DMS 273 treated with DMSO at 0.1 percent for 48 hours (cell line): ENCODE measurements around the gene SART3.
A peak's percentile ranks its signal among the peaks of the same experiment; 100 is the strongest.
"Not testable (repeated sequence)": the region's sequence is repeated elsewhere in the genome, so short reads cannot be mapped to it uniquely, and the experiment has no call there.

ENCODE experiments used
- DNase-seq: peaks from one replicate; lab custom pipeline; 2025; lab: John Stamatoyannopoulos, UW

Gene SART3

DNA sequence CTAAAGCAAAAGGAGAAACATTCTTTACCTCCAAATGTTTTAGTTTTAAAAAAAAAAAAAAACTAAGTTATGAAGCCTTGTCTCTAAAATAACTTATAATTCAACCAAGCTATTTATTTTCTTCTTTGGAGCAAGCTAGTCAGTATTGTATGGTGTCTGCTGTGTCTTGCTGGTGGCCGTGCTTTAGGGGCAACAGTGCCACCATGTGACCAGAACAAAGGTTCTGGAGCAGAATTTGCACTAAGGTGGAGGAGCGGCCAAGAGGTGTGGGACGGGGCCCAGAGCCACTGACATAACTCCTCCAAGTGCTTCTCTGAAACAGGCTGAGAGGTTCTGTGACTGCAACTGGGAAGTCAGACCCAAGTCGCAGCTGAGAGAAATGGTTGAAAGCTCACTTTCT, 41.4 kb downstream of the SART3 start:
- DNase-seq = no peak

- DNase-seq = no peak
Measured at GRCh38 chr12:108518716-108519496, 42.1 kb downstream of the SART3 start.

DNA sequence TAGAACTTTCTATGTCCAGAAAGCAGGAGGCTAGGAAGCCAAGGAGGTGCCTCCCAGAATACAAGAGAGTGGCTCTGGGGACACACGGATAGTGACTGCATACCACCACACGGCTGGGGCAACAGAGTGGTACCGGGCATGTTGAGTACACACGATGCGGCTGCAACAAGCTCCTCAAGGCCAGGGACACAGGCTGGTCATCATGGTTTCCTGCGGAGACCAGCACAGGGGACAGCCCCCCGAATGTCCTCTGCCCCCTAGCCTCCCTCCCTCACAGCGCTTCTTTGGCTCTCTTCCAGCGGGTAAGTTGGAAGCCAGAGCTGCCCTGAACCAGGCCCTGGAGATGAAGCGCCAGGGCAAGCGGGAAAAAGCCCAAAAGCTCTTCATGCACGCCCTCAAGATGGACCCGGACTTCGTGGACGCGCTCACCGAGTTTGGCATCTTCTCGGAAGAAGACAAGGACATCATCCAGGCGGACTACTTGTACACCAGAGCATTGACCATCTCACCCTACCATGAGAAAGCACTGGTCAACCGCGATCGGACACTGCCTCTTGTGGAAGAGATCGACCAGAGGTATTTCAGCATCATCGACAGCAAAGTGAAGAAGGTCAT, 42.8 kb downstream of the SART3 start:
- DNase-seq = no peak

DNA sequence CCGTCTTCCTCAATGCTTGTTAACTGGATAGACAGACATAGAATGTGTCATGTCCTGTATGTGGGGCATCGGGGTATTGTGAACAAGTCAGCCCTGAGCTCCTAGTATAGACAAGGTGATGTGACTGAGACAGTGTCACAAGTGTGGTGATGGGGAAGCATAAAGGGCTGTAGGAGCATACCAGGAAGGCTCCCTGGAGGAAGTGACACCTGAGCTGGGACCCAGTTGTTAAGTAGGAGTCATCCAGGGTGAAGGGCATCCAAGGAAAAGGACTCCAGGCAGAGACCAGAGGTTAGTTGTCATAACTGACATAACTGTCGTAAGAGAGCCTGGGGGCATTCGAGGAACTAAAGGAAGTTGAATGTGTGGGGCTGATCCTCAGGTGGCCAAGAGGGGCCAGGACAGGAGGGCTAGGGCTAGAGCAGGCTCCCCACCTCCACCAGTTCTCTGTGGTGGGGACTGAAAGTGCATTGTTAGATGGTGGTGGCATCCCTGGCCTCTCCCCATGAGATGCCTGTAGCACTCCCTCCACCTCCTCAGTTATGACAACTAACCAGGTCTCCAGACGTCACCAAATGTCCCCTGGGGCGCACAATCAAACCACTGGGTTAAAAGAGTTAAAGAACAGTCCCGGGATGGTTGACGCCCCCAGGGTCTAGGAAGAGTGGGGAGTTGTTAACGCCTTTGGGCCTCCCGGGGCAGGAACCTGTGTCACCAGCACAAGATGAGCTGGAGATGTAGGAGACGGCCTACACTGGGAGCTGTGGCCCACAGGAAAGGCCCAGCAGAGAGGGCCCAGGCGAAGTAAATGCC, 43.5 kb downstream of the SART3 start:
- no peak for DNase-seq

DNA sequence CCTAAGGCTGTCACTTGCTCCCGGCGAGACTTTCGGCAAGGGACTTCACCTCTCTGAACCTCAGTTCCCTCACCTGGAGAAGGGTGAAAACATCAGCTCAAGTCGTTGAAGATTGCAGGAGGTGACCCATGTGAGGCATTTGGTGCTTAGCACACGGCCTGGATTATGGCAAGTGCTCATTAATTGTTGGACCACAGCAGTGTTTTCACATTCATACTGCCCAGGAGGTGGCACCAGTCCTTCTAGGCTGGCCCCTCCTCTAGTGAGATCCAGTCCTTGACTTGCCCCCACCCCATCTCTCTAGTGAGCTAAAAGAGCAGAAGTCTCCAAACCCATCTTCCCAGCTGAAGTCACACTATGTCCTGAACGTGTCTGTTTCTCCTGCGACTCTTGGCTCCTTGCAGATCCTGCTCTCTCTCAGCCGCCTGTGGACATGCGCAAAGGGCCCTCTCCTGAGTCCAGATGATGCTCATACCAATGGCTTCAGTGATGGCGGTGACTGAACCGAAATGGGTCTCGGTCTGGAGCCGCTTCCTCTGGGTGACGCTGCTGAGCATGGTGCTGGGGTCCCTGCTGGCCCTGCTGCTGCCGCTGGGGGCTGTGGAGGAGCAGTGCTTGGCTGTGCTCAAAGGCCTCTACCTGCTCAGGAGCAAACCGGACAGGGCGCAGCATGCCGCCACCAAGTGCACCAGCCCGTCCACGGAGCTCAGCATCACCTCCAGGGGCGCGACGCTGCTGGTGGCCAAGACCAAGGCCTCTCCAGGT, 44.3 kb downstream of the SART3 start:
- DNase-seq = no peak

DNA sequence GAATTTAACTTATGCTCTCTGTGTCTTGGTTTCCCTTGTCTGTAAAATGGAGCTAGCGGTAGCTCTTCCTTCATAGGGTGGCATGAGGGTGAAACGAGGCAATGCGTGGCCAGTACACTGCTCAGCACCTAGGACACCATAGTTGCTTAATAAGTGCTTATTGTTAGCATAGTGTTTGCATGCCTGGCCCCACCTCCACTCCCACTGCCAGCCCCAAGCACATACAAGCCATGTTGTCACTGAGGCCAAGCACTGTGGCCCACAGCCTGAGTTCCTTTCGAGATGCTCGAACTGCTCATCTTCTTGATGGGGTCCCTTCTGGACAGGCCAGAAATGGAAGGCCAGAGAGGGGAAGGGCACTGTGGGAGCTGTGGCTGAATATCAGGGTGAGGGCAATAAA, 45.1 kb downstream of the SART3 start:
- no peak for DNase-seq

GRCh38 chr12:108514973-108515814, 45.8 kb downstream of the SART3 start, which contains the start of gene FICD:
TSS of gene FICD (plus strand) at chr12:108515277. CDS start at chr12:108516973, 1,696 bp downstream.
- DNase-seq = peak; percentile 92

DNA sequence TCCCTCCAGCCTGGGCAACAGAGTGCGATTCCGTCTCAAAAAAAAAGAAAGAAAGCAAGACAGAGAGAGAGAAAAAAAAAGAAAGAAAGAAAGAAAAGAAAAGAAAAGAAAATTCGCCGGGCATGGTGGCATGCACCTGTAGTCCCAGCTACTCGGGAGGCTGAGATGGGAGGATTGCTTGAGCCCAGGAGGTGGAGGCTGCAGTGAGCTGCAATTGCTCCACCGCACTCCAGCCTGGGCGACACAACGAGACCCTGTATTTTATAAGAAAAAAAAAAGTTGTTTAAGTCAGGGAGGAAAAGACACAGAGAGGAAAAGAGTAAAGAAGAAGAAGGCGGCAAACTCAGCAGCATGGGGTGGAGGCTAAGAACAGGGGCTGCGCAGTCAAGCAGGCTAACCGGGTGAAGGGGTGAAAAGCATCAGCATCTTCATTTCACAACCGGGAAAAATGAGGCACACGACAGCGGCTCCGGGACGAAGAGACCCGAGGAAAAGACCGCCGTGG, 46.5 kb downstream of the SART3 start:
- no peak for DNase-seq

DNA sequence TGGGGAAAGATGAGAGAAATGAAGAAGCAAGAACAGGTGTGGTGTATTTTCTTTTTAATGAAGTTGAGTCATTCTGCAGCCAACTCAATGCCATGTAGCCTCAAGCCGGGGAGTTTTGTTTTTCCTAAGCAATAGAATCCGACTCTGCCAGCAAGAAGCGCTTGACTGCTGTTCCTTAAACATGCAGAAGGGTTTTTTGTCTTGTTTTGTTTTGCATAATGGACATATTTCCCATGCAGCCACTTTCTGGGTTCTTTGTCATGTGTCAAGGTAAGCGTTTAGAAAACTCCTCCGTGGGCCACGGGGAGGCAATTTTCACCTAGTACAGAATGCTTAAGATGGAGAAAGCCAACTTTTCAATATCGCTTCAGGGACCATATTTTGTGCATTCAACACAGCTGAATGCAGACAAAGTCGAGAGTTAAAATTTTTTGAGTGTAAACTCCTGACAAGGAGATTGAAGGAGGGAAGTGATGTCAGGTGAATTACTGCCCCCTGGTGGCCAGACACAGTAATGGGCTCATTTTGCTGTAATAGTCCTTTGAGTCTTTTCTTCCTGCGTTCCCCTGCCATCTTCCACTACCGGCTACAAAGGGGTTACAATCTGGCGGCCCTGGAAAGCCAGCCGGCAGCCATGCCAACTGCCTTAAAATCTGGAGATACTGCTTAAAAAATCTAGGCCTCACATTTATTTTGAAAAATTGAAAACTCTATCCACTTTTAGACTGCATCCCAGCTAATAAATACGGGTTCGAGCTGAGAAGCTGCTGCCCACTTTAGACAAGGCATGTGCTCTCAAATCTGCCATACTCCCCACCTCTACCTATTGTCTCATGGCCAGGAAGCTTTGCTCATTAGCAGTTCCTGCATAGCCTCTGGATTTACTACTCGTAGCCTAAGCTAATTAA, 49.1 kb downstream of the SART3 start:
- peak; percentile 13 for DNase-seq

DNA sequence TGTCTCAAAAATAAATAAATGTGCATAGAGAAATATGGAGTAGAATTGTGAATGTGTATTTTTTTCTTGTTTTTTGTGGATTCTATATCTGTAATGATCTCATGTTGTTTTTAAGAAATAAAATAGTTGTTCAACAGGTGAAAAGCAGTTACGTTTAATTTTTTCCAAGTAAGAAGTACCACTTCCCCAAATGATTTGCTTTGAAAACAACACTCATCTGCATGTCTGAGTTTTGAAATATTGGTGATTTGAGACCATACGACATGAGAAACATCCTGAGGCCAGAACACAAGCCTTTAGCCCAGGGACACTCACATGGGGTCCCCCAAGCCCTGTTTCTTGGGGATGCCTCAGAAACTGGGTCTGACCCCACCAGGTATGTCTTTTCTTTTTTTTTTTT, 50.1 kb downstream of the SART3 start:
- no peak for DNase-seq

DNA sequence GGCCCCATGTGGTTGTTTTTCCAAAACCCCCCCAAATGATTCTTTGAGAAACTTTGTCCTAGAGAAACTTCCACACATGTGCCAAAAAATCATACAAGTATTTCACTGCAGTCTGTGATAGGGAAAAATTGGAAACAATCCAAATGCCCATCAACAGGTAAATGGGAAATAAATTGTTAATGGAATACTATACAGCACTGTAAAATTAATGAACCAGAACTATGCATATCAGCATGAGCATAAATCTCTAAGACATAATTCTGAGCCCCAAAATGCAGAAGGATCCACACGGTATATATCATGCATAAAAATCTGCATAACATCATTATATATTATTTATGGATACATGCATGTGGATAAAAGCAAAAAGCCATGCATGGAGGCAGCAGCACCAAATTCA, 51.2 kb downstream of the SART3 start:
- DNase-seq = no peak

GRCh38 chr12:108507971-108508642, 52.9 kb downstream of the SART3 start:
- DNase-seq = no peak

- no peak for DNase-seq
Measured at GRCh38 chr12:108505129-108505528, 55.8 kb downstream of the SART3 start.

GRCh38 chr12:108502922-108503321, 58.1 kb downstream of the SART3 start:
- no peak for DNase-seq

DNA sequence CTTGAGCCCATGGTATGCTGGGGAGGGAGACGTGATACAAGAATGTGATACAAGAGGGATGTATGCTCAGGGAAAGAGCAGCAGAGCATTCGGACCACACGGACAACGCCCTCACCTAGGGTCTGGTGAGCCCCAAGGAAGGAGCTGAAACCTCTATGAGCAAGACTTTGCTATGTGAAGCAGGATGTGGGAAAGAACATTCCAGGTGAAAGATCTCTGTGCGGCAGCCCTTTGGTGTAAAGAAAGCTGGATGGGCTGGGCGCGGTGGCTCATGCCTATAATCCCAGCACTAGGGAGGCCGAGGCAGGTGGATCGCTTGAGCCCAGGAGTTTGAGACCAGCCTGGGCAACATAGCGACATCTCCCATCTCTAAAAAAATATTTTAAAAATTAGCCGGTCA, 62.8 kb downstream of the SART3 start:
- no peak for DNase-seq

DNA sequence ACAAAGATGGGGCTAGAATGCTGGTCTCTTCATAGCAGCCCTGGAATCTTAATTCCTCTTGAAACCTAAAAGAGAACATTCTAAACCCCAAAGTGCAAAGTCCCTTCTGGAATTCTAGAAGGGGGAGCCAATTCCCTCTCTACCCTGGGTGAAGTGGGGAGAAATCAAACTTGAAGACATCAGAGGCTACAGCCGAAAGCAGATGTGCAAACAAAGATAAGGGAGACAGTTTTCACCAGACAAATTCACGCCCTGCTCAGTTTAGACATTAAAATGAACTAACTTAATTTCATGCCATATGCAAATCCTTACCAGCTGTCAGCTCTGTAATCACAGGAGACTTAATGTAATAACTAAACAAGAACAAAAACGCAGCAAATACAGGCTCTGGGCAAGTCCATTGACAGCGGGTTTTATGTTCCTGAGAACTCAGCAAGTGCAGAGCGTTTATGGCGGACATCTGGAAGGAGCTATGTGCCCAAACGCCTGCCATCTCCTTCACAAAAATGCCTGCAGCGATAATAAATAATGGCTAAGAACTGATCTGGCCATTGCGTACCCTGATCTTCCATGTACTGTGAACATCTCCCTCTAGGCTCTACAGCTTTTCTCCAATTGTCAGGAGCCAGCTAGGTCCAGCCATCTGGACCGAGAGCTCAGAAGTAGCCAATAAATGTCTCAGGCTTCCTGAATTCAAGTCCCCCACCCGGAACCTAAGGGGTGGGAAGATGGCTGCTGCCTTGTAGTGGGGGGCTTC, 65.0 kb downstream of the SART3 start:
- DNase-seq = no peak

GRCh38 chr12:108495054-108495453, 65.9 kb downstream of the SART3 start:
- no peak for DNase-seq

DNA sequence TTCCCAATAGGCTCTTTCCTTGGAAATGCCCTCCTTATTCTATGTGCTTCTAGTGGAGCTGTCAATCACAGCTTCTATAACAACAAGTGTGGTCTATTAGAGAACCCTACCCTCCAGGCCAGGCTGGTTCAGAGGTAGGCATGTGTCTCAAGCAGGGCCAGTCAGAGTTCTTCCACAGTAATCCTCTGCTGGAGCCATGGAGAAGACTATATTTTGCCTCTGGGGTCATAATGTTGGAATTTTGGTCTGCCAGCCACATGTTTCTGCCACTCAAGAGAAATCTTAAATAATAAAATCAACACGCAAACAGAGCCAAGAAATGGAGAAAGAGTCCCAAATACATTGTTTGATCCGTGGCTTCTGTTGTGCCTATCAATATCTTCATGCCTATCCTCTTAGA, 69.7 kb downstream of the SART3 start:
- no peak for DNase-seq

GRCh38 chr12:108487029-108487428, 73.9 kb downstream of the SART3 start:
- DNase-seq = not testable (repeated sequence)
